ENCODE data around the gene DNAJC3.

DNAJC3 gene

GRCh38 chr13:95676762-95677563, at the start of gene DNAJC3:
Gene DNAJC3 (plus strand): TSS chr13:95677139. CDS start chr13:95677256, 117 bp downstream.
- DNase-seq (ENCODE audit: low spot score), result peak; percentile 99
- TF ChIP-seq, protein P1, sequence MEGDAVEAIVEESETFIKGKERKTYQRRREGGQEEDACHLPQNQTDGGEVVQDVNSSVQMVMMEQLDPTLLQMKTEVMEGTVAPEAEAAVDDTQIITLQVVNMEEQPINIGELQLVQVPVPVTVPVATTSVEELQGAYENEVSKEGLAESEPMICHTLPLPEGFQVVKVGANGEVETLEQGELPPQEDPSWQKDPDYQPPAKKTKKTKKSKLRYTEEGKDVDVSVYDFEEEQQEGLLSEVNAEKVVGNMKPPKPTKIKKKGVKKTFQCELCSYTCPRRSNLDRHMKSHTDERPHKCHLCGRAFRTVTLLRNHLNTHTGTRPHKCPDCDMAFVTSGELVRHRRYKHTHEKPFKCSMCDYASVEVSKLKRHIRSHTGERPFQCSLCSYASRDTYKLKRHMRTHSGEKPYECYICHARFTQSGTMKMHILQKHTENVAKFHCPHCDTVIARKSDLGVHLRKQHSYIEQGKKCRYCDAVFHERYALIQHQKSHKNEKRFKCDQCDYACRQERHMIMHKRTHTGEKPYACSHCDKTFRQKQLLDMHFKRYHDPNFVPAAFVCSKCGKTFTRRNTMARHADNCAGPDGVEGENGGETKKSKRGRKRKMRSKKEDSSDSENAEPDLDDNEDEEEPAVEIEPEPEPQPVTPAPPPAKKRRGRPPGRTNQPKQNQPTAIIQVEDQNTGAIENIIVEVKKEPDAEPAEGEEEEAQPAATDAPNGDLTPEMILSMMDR (IDR thresholded peaks at IDR 0.05), result no peak
- Histone ChIP-seq H3K27ac (peak within 1 kb of the TSS; percentile 97 to 98), H3K4me3 (peak within 1 kb of the TSS; percentile 97)

GRCh38 chr13:95627590-95627989, 49.3 kb upstream of the DNAJC3 start:
- TF ChIP-seq, protein P1 (IDR thresholded peaks at IDR 0.05), result no peak
- DNase-seq (ENCODE audit: low spot score), result no peak
- Histone ChIP-seq H3K4me3 (no peak overlapping the region), H3K27ac (no peak overlapping the region)

DNA sequence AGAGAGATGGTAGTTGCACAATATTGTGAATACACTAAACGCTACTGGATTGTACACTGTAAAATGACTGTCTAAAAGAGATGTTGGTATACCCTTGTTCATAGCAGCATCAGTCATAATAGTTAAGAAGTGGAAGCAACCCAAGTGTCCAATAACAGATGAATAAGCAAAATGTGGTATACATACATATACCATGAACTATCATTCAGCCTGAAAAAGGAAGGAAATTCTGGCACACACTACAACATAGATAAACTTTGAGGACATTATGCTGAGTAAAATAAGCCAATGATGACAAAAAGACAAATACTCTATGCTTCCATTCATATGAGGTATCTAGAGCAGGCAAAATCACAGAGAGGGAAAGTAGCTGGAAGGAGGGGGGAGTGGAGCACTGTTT, 48.5 kb upstream of the DNAJC3 start:
- Histone ChIP-seq H3K4me3 (no peak overlapping the region), H3K27ac (no peak overlapping the region)
- TF ChIP-seq, protein P1 (IDR thresholded peaks at IDR 0.05), result no peak
- no peak for DNase-seq (ENCODE audit: low spot score)

GRCh38 chr13:95629071-95629470, 47.9 kb upstream of the DNAJC3 start:
- TF ChIP-seq, protein P1 (IDR thresholded peaks at IDR 0.05), result no peak
- DNase-seq (ENCODE audit: low spot score), result no peak
- Histone ChIP-seq H3K27ac (no peak overlapping the region), H3K4me3 (no peak overlapping the region)

- no peak overlapping the region for H3K4me3 ChIP-seq
- TF ChIP-seq, protein P1 (IDR thresholded peaks at IDR 0.05), result no peak
- DNase-seq (ENCODE audit: low spot score), result no peak
- no peak overlapping the region for H3K27ac ChIP-seq
These were observed 46.3 kb upstream of the DNAJC3 start for GRCh38 chr13:95630593-95630992.

DNA sequence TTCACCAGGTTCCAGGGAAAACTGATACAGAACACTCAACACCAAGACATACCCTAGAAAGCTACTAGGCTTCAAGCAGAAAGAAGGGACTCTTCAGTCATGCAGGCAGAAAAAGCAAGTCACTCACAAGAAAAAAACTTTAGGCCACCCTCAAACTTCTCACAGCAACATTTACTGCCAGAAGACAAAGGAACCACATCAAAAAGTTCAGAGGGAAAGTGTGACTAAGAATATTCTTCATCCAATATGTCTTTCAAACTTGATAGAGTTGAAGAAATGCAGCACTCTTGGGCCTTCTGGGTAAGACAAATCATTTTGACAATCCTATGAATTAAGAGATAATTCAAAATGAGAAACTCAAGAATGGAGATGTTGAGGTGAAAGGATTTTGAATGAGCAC, 40.1 kb upstream of the DNAJC3 start:
- TF ChIP-seq, protein P1 (IDR thresholded peaks at IDR 0.05), result no peak
- Histone ChIP-seq H3K4me3 (no peak overlapping the region), H3K27ac (no peak overlapping the region)
- DNase-seq (ENCODE audit: low spot score), result no peak
